ENCODE results near the gene TUBGCP2. TPM values are rescaled to one million over a fixed set of nuclear protein-coding genes. Genes with fewer than 3 reads are reported as not detected.

The TUBGCP2 gene
- total and polyA plus RNA-seq, 9 of the 15 experiments (the other 6 are each of a cell fraction or from before 2014, with no cell fraction given), result 4.3 to 56.6 (median 28.4) TPM

DNA sequence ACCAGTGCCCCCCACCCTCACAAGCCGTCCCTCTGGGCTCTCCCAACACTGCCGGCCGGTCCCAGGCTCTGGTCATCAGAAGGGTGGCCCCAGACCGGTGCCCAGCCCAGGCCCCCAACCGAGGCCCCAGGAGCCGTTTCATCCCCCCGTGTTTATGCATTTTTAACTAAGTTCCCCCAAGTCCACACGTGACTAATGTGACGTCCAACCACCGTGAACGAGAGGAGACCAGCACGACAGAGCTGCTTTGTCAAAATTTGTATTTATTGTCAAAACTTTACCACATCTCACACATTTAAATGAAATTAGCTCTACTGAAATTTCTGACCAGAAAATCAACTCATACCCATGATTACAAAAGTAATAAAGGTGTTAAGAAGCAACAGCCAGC is 62.4 kb downstream of the TUBGCP2 start (continued):
- TF ChIP-seq, protein P1, sequence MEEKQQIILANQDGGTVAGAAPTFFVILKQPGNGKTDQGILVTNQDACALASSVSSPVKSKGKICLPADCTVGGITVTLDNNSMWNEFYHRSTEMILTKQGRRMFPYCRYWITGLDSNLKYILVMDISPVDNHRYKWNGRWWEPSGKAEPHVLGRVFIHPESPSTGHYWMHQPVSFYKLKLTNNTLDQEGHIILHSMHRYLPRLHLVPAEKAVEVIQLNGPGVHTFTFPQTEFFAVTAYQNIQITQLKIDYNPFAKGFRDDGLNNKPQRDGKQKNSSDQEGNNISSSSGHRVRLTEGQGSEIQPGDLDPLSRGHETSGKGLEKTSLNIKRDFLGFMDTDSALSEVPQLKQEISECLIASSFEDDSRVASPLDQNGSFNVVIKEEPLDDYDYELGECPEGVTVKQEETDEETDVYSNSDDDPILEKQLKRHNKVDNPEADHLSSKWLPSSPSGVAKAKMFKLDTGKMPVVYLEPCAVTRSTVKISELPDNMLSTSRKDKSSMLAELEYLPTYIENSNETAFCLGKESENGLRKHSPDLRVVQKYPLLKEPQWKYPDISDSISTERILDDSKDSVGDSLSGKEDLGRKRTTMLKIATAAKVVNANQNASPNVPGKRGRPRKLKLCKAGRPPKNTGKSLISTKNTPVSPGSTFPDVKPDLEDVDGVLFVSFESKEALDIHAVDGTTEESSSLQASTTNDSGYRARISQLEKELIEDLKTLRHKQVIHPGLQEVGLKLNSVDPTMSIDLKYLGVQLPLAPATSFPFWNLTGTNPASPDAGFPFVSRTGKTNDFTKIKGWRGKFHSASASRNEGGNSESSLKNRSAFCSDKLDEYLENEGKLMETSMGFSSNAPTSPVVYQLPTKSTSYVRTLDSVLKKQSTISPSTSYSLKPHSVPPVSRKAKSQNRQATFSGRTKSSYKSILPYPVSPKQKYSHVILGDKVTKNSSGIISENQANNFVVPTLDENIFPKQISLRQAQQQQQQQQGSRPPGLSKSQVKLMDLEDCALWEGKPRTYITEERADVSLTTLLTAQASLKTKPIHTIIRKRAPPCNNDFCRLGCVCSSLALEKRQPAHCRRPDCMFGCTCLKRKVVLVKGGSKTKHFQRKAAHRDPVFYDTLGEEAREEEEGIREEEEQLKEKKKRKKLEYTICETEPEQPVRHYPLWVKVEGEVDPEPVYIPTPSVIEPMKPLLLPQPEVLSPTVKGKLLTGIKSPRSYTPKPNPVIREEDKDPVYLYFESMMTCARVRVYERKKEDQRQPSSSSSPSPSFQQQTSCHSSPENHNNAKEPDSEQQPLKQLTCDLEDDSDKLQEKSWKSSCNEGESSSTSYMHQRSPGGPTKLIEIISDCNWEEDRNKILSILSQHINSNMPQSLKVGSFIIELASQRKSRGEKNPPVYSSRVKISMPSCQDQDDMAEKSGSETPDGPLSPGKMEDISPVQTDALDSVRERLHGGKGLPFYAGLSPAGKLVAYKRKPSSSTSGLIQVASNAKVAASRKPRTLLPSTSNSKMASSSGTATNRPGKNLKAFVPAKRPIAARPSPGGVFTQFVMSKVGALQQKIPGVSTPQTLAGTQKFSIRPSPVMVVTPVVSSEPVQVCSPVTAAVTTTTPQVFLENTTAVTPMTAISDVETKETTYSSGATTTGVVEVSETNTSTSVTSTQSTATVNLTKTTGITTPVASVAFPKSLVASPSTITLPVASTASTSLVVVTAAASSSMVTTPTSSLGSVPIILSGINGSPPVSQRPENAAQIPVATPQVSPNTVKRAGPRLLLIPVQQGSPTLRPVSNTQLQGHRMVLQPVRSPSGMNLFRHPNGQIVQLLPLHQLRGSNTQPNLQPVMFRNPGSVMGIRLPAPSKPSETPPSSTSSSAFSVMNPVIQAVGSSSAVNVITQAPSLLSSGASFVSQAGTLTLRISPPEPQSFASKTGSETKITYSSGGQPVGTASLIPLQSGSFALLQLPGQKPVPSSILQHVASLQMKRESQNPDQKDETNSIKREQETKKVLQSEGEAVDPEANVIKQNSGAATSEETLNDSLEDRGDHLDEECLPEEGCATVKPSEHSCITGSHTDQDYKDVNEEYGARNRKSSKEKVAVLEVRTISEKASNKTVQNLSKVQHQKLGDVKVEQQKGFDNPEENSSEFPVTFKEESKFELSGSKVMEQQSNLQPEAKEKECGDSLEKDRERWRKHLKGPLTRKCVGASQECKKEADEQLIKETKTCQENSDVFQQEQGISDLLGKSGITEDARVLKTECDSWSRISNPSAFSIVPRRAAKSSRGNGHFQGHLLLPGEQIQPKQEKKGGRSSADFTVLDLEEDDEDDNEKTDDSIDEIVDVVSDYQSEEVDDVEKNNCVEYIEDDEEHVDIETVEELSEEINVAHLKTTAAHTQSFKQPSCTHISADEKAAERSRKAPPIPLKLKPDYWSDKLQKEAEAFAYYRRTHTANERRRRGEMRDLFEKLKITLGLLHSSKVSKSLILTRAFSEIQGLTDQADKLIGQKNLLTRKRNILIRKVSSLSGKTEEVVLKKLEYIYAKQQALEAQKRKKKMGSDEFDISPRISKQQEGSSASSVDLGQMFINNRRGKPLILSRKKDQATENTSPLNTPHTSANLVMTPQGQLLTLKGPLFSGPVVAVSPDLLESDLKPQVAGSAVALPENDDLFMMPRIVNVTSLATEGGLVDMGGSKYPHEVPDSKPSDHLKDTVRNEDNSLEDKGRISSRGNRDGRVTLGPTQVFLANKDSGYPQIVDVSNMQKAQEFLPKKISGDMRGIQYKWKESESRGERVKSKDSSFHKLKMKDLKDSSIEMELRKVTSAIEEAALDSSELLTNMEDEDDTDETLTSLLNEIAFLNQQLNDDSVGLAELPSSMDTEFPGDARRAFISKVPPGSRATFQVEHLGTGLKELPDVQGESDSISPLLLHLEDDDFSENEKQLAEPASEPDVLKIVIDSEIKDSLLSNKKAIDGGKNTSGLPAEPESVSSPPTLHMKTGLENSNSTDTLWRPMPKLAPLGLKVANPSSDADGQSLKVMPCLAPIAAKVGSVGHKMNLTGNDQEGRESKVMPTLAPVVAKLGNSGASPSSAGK (IDR thresholded peaks at IDR 0.05), result 0 out of 2 replicates have a peak, but pooled peaks have one; percentile 33
- TF ChIP-seq POLR2B (IDR thresholded peaks at IDR 0.05; ENCODE audit: low read depth, partially characterized antibody), result no peak
